ENCODE results near the gene ATF6B.
"Not testable (repeated sequence)": the region's sequence is repeated elsewhere in the genome, so short reads cannot be mapped to it uniquely, and the experiment has no call there.

ATF6B gene

GRCh38 chr6:32079566-32080290, 48.3 kb downstream of the ATF6B start:
- DNase-seq = no peak

GRCh38 chr6:32076321-32076809, 51.7 kb downstream of the ATF6B start:
- DNase-seq = no peak

- DNase-seq = no peak
These were observed 52.3 kb downstream of the ATF6B start for GRCh38 chr6:32075781-32076180.

- DNase-seq = no peak
These were observed 53.0 kb downstream of the ATF6B start for GRCh38 chr6:32074996-32075532.

- no peak for DNase-seq
These were observed 54.4 kb downstream of the ATF6B start for GRCh38 chr6:32073613-32074012.

- peak; percentile 26 for DNase-seq
These were observed 54.9 kb downstream of the ATF6B start for GRCh38 chr6:32073101-32073500.

- no peak for DNase-seq
These were observed 57.1 kb downstream of the ATF6B start for GRCh38 chr6:32070814-32071543.

- DNase-seq = no peak
These were observed 58.0 kb downstream of the ATF6B start for GRCh38 chr6:32069878-32070515.

GRCh38 chr6:32069460-32069859, 58.6 kb downstream of the ATF6B start:
- no peak for DNase-seq

GRCh38 chr6:32068867-32069266, 59.2 kb downstream of the ATF6B start:
- no peak for DNase-seq

- DNase-seq = not testable (repeated sequence)
These were observed 59.7 kb downstream of the ATF6B start for GRCh38 chr6:32068315-32068714.

- DNase-seq = not testable (repeated sequence)
These were observed 60.5 kb downstream of the ATF6B start for GRCh38 chr6:32067521-32067920.

Measured in DMS79 (cell line).